ENCODE measurements around the gene EHF.
"Not testable (repeated sequence)": the region's sequence is repeated elsewhere in the genome, so short reads cannot be mapped to it uniquely, and the experiment has no call there.

EHF gene

GRCh38 chr11:34620820-34621792, at the start of gene EHF:
EHF (plus strand) TSS chr11:34621093; CDS start chr11:34642631, 21,538 bp downstream.
- no peak for DNase-seq

- no peak for DNase-seq
Measured at GRCh38 chr11:34573537-34573936, 47.4 kb upstream of the EHF start.

- DNase-seq = no peak
Measured at GRCh38 chr11:34575261-34575660, 45.6 kb upstream of the EHF start.

DNA sequence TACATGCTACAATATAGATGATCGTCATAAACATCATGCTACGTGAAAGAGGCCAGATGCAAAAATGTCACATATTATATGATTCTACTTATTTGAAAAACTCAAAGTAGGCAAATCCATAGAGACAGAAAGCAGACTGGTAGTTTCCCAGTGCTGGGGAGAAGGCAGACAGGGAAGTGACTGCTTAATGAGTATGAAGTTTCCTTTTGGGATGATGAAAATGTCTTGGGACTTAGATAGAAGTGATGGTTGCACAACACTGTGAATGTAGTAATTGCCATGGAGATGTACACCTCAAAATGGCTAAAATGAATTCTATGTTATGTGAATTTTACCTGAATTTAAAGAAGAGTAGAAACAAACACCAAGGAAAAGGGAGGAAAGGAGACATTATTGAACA, 45.2 kb upstream of the EHF start:
- no peak for DNase-seq

DNA sequence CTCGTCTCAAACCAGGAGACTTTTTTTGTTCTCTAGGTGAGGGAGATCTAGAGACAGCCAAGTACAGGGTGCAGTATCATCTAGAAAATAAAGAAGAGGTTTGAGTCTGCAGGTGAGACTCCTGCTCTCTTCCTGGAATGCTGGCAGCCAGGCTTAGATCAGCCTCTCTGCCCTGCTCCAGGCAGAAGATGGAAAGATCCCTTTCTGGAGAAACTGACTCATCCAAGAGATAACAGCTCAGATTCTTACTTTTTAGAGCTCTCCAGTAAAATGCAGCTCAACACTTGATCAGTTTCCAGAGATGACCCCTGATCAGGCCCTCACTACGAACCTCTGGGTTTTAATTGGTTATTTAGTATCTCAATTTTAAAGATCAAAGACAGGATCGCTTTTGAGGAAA, 44.6 kb upstream of the EHF start:
- no peak for DNase-seq

GRCh38 chr11:34583818-34584217, 37.1 kb upstream of the EHF start:
- DNase-seq = no peak

DNA sequence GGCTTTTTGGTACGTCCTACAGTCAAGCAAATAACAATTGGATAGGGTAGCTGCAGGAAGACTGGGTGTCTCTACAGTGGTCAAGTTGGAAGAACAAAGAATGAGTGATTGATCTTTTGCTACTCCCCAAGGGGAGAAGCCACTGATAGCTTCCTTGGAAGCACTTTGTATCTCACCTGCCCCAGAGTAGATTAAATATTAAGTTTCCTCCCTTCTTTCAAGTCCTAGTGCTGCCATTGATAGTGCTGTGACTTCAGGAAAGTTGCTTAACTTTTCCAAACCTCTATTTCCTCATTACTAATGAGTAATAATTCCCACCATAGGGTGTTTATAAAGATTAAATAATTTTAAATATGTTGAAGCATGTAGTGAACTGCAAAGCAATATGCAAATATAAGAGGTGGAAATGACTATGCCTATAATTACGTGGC, 35.6 kb upstream of the EHF start:
- no peak for DNase-seq

GRCh38 chr11:34585735-34586487, 35.0 kb upstream of the EHF start:
- peak; percentile 68 for DNase-seq

- DNase-seq = no peak
Measured at GRCh38 chr11:34586488-34587281, 34.2 kb upstream of the EHF start.

DNA sequence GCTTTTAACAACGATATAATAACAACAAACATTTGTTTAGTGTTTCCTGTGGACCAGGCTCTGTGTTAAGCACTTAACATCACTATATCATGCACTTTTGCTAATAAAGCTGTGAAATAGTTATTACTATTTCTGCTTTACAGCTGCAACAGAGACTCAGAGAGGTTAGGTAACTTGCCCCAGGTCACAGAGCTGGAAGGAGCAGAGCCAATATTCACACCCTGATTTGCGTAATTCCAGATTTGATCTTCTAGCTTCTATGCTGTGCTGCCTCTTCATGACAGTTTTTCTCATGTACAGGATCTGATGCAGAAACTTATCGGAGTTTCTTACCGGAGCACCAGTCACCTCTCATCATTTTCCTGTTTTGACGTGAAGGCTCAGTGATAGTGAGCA, 33.6 kb upstream of the EHF start:
- no peak for DNase-seq

- DNase-seq = no peak
Measured at GRCh38 chr11:34588023-34588422, 32.9 kb upstream of the EHF start.

DNA sequence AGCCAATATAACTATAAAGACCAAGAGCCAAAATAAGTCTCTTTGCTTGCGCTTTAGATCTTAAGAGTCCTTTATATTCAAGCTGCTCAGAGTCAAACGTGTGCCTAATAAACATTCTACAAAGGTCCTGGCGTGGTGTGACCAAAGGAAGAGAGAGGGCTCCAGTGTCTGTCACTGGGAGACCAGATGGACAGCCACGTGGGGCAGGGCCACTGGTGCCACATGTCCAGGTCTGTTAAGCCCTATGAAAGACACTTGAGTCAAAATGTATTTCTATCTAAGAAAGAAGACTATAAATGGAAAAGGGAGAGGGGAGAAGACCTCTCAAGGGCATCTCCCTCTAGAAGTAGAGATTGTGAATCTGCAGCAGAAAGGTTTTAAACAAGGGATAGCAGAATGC, 32.2 kb upstream of the EHF start:
- DNase-seq = no peak

- DNase-seq = not testable (repeated sequence)
Measured at GRCh38 chr11:34589177-34589576, 31.7 kb upstream of the EHF start.

DNA sequence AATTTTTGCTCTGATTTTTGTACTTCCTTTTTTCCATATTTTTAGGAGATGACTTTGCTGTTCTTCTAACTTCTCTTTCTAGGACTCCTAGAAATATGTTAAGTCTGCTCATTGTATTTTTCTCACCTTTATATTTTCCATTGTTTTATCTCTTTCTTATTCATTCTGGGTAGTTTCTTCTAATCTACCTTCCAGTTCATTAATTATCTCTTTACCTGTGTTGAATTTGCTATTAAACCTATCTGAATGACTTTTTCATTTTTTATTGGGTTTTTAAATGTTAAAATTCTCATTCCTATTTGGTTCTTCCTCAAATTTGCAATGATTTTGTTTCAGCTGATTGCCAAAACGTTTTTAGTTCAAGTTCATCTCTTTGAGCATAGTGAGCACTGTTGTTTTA, 27.8 kb upstream of the EHF start:
- DNase-seq = no peak

- no peak for DNase-seq
Measured at GRCh38 chr11:34594603-34595002, 26.3 kb upstream of the EHF start.

- DNase-seq = no peak
Measured at GRCh38 chr11:34595391-34595790, 25.5 kb upstream of the EHF start.

GRCh38 chr11:34595960-34596644, 24.8 kb upstream of the EHF start:
- no peak for DNase-seq

DNA sequence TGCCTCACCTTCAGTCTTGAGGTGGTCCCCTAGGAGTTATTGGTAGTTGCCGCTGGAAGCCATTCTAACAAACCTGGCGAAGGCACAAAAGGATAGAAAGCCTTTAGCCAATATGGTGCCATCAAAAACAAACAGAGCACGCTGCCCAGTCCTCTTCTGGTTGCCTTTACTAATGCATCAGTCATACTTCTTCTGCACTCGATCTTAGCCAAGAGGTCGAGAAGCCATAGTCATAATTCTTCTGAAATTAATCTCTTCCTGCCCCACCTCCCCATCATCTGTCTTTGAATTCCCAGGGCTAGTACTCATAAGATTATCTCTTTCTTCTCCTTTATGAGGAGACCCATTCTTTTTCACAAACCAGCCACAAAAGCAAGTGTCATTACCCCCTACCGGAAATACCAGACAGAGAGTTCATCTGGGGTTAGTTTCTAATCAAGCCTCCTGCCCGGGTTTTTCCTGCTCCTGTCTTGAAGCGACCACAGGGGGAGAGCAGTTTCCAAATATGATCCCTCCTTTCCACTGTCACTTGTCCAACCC, 21.4 kb upstream of the EHF start:
- no peak for DNase-seq

GRCh38 chr11:34600339-34601084, 20.4 kb upstream of the EHF start:
- no peak for DNase-seq

GRCh38 chr11:34601085-34601444, 19.8 kb upstream of the EHF start:
- DNase-seq = no peak

GRCh38 chr11:34601609-34602008, 19.3 kb upstream of the EHF start:
- DNase-seq = no peak

DNA sequence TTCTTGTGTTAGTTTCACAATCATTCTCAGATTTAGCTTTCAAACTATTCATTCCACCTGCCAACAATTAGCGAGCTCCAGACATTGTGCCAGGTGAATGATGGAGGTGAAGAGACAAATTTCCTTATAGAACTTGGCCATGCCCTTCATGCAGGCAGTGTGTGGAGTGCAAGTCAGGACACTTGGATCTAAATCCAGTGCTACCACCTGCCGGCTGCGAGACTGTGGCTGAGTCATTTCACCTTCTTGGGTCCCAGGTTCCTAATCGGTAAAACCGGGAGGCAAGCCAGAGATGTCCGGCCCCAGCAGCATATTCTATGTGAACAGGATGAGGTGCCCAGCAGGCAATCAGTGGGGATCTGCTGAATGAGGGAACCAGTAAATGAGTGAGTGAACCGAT, 18.6 kb upstream of the EHF start:
- DNase-seq = no peak
